ENCODE data around the gene FAM131B.

FAM131B gene

DNA sequence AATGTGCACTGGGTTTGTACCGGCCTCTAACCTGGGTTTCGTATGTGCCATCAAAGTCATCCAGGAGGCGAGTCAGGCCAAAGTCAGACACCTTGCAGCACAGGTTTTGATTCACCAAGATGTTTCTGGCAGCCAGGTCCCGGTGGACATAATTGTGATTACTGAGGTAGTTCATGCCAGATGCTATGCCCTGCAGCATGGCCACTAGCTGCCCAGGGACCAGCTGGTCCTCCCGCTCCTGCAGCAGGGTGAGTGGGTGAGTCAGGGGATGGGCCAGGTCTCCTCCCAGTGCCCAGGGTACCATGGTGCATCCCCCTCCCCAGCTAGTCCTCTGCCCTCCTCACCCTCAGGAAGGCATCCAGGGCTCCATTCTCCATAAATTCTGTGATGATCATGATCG, 32.3 kb upstream of the FAM131B start:
- Histone ChIP-seq H3K4me2 (ENCODE audit: insufficient read depth, low read length) (no peak overlapping the region), H3K4me3 (ENCODE audit: low read depth in 1 of 2, low read length in 2 of 2) (no peak overlapping the region), H3K79me2 (ENCODE audit: insufficient read depth, low read length) (no peaks in the 10 kb centered on the region), H3K4me1 (ENCODE audit: insufficient read depth, low read length) (no peaks in the 10 kb centered on the region), H2AFZ (ENCODE audit: low read depth, low read length) (no peak overlapping the region), H3K9me3 (ENCODE audit: insufficient read depth, low read length, severe bottlenecking) (no peaks in the 10 kb centered on the region), H3K36me3 (ENCODE audit: insufficient read depth, low read length) (no peaks in the 10 kb centered on the region), H3K9ac (ENCODE audit: low read depth, low read length) (no peak overlapping the region), H3K27ac (ENCODE audit: low read length) (no peak overlapping the region), H3K27me3 (ENCODE audit: insufficient read depth, low read length, poor library complexity) (no peaks in the 10 kb centered on the region), H4K20me1 (ENCODE audit: insufficient read depth, low read length) (no peaks in the 10 kb centered on the region)
- DNase-seq, result no peak
- TF ChIP-seq, protein P1, sequence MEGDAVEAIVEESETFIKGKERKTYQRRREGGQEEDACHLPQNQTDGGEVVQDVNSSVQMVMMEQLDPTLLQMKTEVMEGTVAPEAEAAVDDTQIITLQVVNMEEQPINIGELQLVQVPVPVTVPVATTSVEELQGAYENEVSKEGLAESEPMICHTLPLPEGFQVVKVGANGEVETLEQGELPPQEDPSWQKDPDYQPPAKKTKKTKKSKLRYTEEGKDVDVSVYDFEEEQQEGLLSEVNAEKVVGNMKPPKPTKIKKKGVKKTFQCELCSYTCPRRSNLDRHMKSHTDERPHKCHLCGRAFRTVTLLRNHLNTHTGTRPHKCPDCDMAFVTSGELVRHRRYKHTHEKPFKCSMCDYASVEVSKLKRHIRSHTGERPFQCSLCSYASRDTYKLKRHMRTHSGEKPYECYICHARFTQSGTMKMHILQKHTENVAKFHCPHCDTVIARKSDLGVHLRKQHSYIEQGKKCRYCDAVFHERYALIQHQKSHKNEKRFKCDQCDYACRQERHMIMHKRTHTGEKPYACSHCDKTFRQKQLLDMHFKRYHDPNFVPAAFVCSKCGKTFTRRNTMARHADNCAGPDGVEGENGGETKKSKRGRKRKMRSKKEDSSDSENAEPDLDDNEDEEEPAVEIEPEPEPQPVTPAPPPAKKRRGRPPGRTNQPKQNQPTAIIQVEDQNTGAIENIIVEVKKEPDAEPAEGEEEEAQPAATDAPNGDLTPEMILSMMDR (IDR thresholded peaks at IDR 0.05; ENCODE audit: borderline replicate concordance, extremely low read depth, low read length, poor library complexity, severe bottlenecking), result no peak
- TF ChIP-seq EZH2 (IDR thresholded peaks at IDR 0.05; ENCODE audit: borderline replicate concordance, low read depth, low read length, severe bottlenecking), result no peak
- no peak for ATAC-seq (ENCODE audit: insufficient read depth, low read depth)

GRCh38 chr7:143394068-143394467, 31.6 kb upstream of the FAM131B start:
- Histone ChIP-seq H3K9ac (ENCODE audit: low read depth, low read length) (no peak overlapping the region), H3K27ac (ENCODE audit: low read length) (no peak overlapping the region), H3K4me3 (ENCODE audit: low read depth in 1 of 2, low read length in 2 of 2) (no peak overlapping the region), H3K36me3 (ENCODE audit: insufficient read depth, low read length) (no peaks in the 10 kb centered on the region), H3K79me2 (ENCODE audit: insufficient read depth, low read length) (no peaks in the 10 kb centered on the region), H2AFZ (ENCODE audit: low read depth, low read length) (no peak overlapping the region), H3K27me3 (ENCODE audit: insufficient read depth, low read length, poor library complexity) (no peaks in the 10 kb centered on the region), H3K9me3 (ENCODE audit: insufficient read depth, low read length, severe bottlenecking) (no peaks in the 10 kb centered on the region), H3K4me2 (ENCODE audit: insufficient read depth, low read length) (no peak overlapping the region), H4K20me1 (ENCODE audit: insufficient read depth, low read length) (no peaks in the 10 kb centered on the region), H3K4me1 (ENCODE audit: insufficient read depth, low read length) (no peaks in the 10 kb centered on the region)
- DNase-seq (no peak), ATAC-seq (ENCODE audit: insufficient read depth, low read depth) (no peak)
- TF ChIP-seq, protein P1 (IDR thresholded peaks at IDR 0.05; ENCODE audit: borderline replicate concordance, extremely low read depth, low read length, poor library complexity, severe bottlenecking), result no peak
- no peak for TF ChIP-seq EZH2 (IDR thresholded peaks at IDR 0.05; ENCODE audit: borderline replicate concordance, low read depth, low read length, severe bottlenecking)

- TF ChIP-seq EZH2 (IDR thresholded peaks at IDR 0.05; ENCODE audit: borderline replicate concordance, low read depth, low read length, severe bottlenecking), result no peak
- TF ChIP-seq, protein P1 (IDR thresholded peaks at IDR 0.05; ENCODE audit: borderline replicate concordance, extremely low read depth, low read length, poor library complexity, severe bottlenecking), result no peak
- Histone ChIP-seq H3K79me2 (ENCODE audit: insufficient read depth, low read length) (no peaks in the 10 kb centered on the region), H3K4me2 (ENCODE audit: insufficient read depth, low read length) (no peak overlapping the region), H3K9me3 (ENCODE audit: insufficient read depth, low read length, severe bottlenecking) (no peaks in the 10 kb centered on the region), H3K27me3 (ENCODE audit: insufficient read depth, low read length, poor library complexity) (no peaks in the 10 kb centered on the region), H3K27ac (ENCODE audit: low read length) (no peak overlapping the region), H3K36me3 (ENCODE audit: insufficient read depth, low read length) (no peaks in the 10 kb centered on the region), H3K4me1 (ENCODE audit: insufficient read depth, low read length) (no peaks in the 10 kb centered on the region), H4K20me1 (ENCODE audit: insufficient read depth, low read length) (no peaks in the 10 kb centered on the region), H3K4me3 (ENCODE audit: low read depth in 1 of 2, low read length in 2 of 2) (no peak overlapping the region), H3K9ac (ENCODE audit: low read depth, low read length) (no peak overlapping the region), H2AFZ (ENCODE audit: low read depth, low read length) (no peak overlapping the region)
- ATAC-seq (ENCODE audit: insufficient read depth, low read depth), result no peak
- DNase-seq, result no peak
Observed at GRCh38 chr7:143393267-143394041, 30.9 kb upstream of the FAM131B start.

Data from DND-41 (cell line).